ENCODE results near the gene TIGD2.
"Not testable (repeated sequence)": the region's sequence is repeated elsewhere in the genome, so short reads cannot be mapped to it uniquely, and the experiment has no call there.

Gene TIGD2

GRCh38 chr4:89119836-89120235 is 8.5 kb downstream of the TIGD2 start:
- peak; percentile 17 for DNase-seq

- DNase-seq = no peak
Measured at GRCh38 chr4:89121387-89122068, 10.2 kb downstream of the TIGD2 start.

GRCh38 chr4:89123451-89123851 is 12.1 kb downstream of the TIGD2 start:
- DNase-seq = no peak

- no peak for DNase-seq
Measured at GRCh38 chr4:89125901-89126782, 14.8 kb downstream of the TIGD2 start.

- DNase-seq = peak; percentile 44
Measured at GRCh38 chr4:89129080-89129640, 17.8 kb downstream of the TIGD2 start.

- DNase-seq = peak; percentile 79
Measured at GRCh38 chr4:89134775-89135319, 23.5 kb downstream of the TIGD2 start.

- DNase-seq = peak; percentile 17
Measured at GRCh38 chr4:89136525-89136924, 25.2 kb downstream of the TIGD2 start.

- DNase-seq = no peak
Measured at GRCh38 chr4:89137231-89137630, 25.9 kb downstream of the TIGD2 start.

GRCh38 chr4:89137695-89138094 is 26.4 kb downstream of the TIGD2 start:
- no peak for DNase-seq

GRCh38 chr4:89140168-89140759 is 28.9 kb downstream of the TIGD2 start:
- DNase-seq = no peak

GRCh38 chr4:89142691-89143669 is 31.6 kb downstream of the TIGD2 start:
- DNase-seq = no peak

GRCh38 chr4:89144652-89145051 is 33.3 kb downstream of the TIGD2 start:
- not testable (repeated sequence) for DNase-seq

- DNase-seq = no peak
Measured at GRCh38 chr4:89146196-89146595, 34.9 kb downstream of the TIGD2 start.

- no peak for DNase-seq
Measured at GRCh38 chr4:89152972-89153371, 41.6 kb downstream of the TIGD2 start.

- DNase-seq = no peak
Measured at GRCh38 chr4:89156174-89156914, 45.0 kb downstream of the TIGD2 start.

- DNase-seq = no peak
Measured at GRCh38 chr4:89157488-89158024, 46.2 kb downstream of the TIGD2 start.

- peak; percentile 44 for DNase-seq
Measured at GRCh38 chr4:89158884-89159503, 47.7 kb downstream of the TIGD2 start.

- no peak for DNase-seq
Measured at GRCh38 chr4:89160806-89161205, 49.5 kb downstream of the TIGD2 start.

GRCh38 chr4:89161841-89162240 is 50.5 kb downstream of the TIGD2 start:
- no peak for DNase-seq

- DNase-seq = no peak
Measured at GRCh38 chr4:89162496-89162895, 51.2 kb downstream of the TIGD2 start.
